ENCODE data around the gene DMXL2. TPM values are rescaled to one million over a fixed set of nuclear protein-coding genes. Genes with fewer than 3 reads are reported as not detected.

DMXL2 gene
- 18.4 and 21.9 TPM in 2 replicates for total RNA-seq

DNA sequence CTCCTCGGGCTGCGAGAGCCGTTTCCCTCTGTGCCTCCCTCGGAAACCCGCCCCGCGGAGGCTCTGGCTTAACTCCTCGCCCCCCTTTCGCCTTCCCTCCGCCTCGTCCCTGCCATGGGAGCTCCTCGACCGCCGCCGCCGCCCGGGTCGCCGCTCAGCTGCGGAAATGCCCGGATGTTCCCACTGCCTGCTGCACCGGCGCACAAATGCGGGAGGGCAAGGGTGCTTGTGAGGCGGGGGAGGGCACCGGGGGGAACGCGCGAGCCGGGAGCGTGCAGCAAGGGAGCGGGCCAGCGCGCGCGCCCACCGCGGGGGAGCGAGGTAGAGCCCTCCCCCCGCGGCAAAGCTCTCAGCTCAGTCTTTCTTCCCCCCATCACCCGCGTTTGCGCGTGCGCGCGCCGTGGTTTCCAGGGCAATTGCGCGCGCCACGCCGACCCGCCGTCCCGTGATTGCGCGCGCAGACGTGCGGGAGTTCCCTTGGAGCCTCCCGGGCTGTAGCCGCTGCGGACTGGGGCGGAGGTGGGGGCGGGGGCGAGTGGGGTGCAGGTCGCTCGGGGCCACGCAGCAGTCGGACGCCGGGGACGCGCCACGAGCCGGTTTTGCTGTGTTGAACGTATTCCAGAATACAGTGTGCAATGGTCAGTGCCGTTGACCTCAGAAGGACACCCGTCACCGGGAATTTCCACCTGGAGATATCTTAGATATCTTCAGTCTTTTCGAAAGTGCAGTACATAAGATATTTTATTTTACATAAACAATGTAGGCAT is at the start of gene DMXL2:
Gene DMXL2, minus strand, starts transcription at position 168 of the 767 bp plus-strand sequence. CDS start 226 bp downstream, outside the sequence.

Other genes with a start within 250 kb of the DMXL2 start
- gene SCG3, start 58.7 kb upstream of the DMXL2 start, total RNA-seq, result 0.05 TPM in 1 of 2 replicates, not detected in the other
- 10.2 and 10.9 TPM in 2 replicates for gene LYSMD2, start 114.9 kb upstream of the DMXL2 start, total RNA-seq
- 6.4 and 6.6 TPM in 2 replicates for gene TMOD2, start 128.8 kb upstream of the DMXL2 start, total RNA-seq
- 22.7 and 26.7 TPM in 2 replicates for gene TMOD3, start 206.9 kb upstream of the DMXL2 start, total RNA-seq